Esophagus squamous epithelium (tissue), 5 donors: ENCODE data around the gene EVC. TPM values are rescaled to one million over a fixed set of nuclear protein-coding genes. Genes with fewer than 3 reads are reported as not detected.
"Not testable (repeated sequence)": the region's sequence is repeated elsewhere in the genome, so short reads cannot be mapped to it uniquely, and the experiment has no call there.

Source experiments
- DNase-seq: peaks from one replicate; lab custom pipeline; 2025; lab: John Stamatoyannopoulos, UW
- H3K27ac ChIP-seq, 4 donors: fragments of 200-600 bp; sonication (generic); one replicate each; pipeline ENCODE4 v1.5.1; 2016 to 2019; ENCODE audit warnings: mild to moderate bottlenecking in 1 of 4
- H3K27me3 ChIP-seq, 4 donors: fragments of 200-600 bp; sonication (generic); 1 replicate in 3 of 4; 2 replicates in 1 of 4; pipeline versions ENCODE4 v1.5.1 to v1.6.0; 2017 to 2021; ENCODE audit warnings: antibody characterized with exemption in 1 of 4
- H3K36me3 ChIP-seq, 3 donors: fragments of 200-600 bp; sonication (generic); one replicate each; pipeline ENCODE4 v1.5.1; 2016 to 2019
- H3K4me1 ChIP-seq, 3 donors: fragments of 200-600 bp; sonication (generic); one replicate each; pipeline ENCODE4 v1.5.1; 2017 to 2019
- H3K4me3 ChIP-seq, 4 donors: fragments of 200-600 bp; sonication (generic); 1 replicate in 3 of 4; 2 replicates in 1 of 4; pipeline ENCODE4 v1.5.1; 2016 to 2019; ENCODE audit warnings: mild to moderate bottlenecking in 2 of 4, moderate library complexity in 1 of 4
- H3K9me3 ChIP-seq, 3 donors: fragments of 200-600 bp; sonication (generic); one replicate each; pipeline ENCODE4 v1.5.1; 2016 to 2019
- POLR2A ChIP-seq, 4 donors: fragments of 450-650 bp; IDR thresholded peaks; one replicate each; pipeline ENCODE4 v1.6.1; 2017; ENCODE audit warnings: antibody characterized with exemption in 4 of 4, mild to moderate bottlenecking in 4 of 4, moderate library complexity in 3 of 4
- WGBS, 2 donors: methylation state at CpG; one replicate each; pipeline ENCODE4 v1.1.5; 2018; 5-methylcytosine and 5-hydroxymethylcytosine counted together
- intact Hi-C: fragments of 100-400 bp; cut with DNase I; formaldehyde crosslinking; loops from one replicate; pipeline ENCODE4 v1.15.0; 2022
- total RNA-seq, 4 donors: library from RNA; depleted of rRNA; stranded (reverse); fragments of >200 nt; gene quantifications; one replicate each; pipeline ENCODE4 v1.1.0, GENCODE V29; 2016
- TF ChIP-seq, protein P1 (sequence below), 6 experiments: fragments of 450-650 bp in 4 of 6; fragments of 200-600 bp in 2 of 6; sonication (generic) in 2 of 6; IDR thresholded peaks; one replicate each; pipeline ENCODE4 v1.5.1; 2016 to 2019; ENCODE audit warnings: antibody characterized with exemption in 6 of 6, mild to moderate bottlenecking in 4 of 6, moderate library complexity in 4 of 6
- donor health status: DM: yes; HTN: yes; CAD: no.

EVC gene
- total RNA-seq, 4 donors from 2014 or later, result 4.2 to 17.2 (median 6.3) TPM

DNA sequence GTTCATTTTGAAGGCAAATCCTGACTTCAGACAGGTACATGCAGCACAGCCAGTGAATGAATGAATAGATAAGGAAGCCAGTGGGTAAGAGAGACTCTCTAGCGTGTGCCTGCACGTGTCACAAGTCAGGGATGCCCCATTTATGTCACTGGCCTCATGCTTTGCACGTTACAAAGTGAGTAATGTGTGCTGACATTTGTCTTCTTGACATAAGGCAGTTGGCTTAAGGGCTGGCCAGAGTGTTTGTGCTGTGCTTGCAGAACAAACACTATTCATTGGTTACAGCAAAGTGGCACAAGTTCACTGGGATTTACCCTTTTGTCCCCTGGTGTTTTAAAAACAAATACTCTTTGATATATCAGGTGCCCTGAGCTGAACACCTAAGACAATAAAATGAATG lies 125.9 kb downstream of the EVC start:
- peaks cover 0 to 9% (median 0%) of the 10 kb centered on the region in 3 donors for H3K4me1 ChIP-seq
- H3K9me3 ChIP-seq, result no peaks in the 10 kb centered on the region
- intact Hi-C loops, result no loop called here
- no peak overlapping the region for H3K4me3 ChIP-seq
- no peak overlapping the region for H3K27ac ChIP-seq
- no peaks in the 10 kb centered on the region for H3K36me3 ChIP-seq
- no peaks in the 10 kb centered on the region for H3K27me3 ChIP-seq
- WGBS, 2 donors, result 22 to 47% methylated on average over 3 of the region's 3 CpGs
- no peak for DNase-seq
- TF ChIP-seq, protein P1, sequence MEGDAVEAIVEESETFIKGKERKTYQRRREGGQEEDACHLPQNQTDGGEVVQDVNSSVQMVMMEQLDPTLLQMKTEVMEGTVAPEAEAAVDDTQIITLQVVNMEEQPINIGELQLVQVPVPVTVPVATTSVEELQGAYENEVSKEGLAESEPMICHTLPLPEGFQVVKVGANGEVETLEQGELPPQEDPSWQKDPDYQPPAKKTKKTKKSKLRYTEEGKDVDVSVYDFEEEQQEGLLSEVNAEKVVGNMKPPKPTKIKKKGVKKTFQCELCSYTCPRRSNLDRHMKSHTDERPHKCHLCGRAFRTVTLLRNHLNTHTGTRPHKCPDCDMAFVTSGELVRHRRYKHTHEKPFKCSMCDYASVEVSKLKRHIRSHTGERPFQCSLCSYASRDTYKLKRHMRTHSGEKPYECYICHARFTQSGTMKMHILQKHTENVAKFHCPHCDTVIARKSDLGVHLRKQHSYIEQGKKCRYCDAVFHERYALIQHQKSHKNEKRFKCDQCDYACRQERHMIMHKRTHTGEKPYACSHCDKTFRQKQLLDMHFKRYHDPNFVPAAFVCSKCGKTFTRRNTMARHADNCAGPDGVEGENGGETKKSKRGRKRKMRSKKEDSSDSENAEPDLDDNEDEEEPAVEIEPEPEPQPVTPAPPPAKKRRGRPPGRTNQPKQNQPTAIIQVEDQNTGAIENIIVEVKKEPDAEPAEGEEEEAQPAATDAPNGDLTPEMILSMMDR (IDR thresholded peaks at IDR 0.05), result no peak
- TF ChIP-seq POLR2A (IDR thresholded peaks at IDR 0.05), result no peak

DNA sequence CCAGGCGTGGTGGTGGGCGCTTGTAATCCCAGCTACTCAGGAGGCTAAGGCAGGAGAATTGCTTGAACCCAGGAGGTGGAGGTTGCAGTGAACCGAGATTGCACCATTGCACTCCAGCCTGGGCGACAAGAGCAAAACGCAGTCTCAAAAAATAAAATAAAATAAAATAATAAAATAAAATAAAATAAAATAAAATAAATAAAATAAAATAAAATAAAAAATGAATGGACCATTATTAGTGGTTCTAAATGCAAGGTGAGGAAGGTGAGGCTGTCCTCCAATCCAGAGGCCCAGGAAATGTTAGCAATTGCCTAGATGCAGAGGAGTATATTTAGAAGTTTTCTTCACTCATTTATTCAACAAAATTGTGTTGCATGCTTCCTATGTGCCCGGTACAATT lies 126.5 kb downstream of the EVC start:
- H3K9me3 ChIP-seq, DNase-seq, H3K4me1 ChIP-seq, H3K27me3 ChIP-seq, H3K27ac ChIP-seq, H3K36me3 ChIP-seq, H3K4me3 ChIP-seq, intact Hi-C loops: not testable (repeated sequence)
- WGBS, 2 donors, result 82 to 93% methylated on average over 6 of the region's 6 CpGs

DNA sequence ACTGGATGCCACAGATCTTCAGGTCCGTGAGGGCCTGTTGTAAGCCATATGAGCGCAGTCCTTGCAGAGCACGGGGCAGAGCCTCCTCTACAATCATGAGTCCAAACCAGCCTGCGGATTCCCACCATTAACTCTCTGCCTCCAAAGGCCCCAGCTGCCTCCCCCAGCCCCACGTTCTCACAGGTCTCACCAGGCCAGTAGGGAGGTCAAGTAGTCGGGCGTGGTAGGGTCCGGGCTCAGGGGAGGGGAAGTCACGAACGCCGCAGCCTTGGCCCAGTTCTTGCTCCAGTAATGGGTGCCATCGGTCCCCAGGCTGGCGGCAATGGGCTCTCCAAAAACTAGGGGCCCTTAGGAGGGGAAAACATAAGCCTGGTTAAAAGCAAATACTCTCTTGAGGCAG lies 128.3 kb downstream of the EVC start:
- Histone ChIP-seq H3K9me3 (no peaks in the 10 kb centered on the region), H3K36me3 (no peaks in the 10 kb centered on the region), H3K4me1 (peaks cover 0 to 17% (median 0%) of the 10 kb centered on the region in 3 donors), H3K27me3 (no peaks in the 10 kb centered on the region), H3K4me3 (peak overlapping the region in 1 of 4 donors; percentile 42), H3K27ac (peak overlapping the region in 2 of 4 donors; percentile 48 to 52)
- no peak for TF ChIP-seq POLR2A (IDR thresholded peaks at IDR 0.05)
- TF ChIP-seq, protein P1 (IDR thresholded peaks at IDR 0.05), result no peak
- WGBS, 2 donors, result 84 to 93% methylated on average over 11 of the region's 13 CpGs
- DNase-seq, result no peak
- intact Hi-C loops, result no loop called here

DNA sequence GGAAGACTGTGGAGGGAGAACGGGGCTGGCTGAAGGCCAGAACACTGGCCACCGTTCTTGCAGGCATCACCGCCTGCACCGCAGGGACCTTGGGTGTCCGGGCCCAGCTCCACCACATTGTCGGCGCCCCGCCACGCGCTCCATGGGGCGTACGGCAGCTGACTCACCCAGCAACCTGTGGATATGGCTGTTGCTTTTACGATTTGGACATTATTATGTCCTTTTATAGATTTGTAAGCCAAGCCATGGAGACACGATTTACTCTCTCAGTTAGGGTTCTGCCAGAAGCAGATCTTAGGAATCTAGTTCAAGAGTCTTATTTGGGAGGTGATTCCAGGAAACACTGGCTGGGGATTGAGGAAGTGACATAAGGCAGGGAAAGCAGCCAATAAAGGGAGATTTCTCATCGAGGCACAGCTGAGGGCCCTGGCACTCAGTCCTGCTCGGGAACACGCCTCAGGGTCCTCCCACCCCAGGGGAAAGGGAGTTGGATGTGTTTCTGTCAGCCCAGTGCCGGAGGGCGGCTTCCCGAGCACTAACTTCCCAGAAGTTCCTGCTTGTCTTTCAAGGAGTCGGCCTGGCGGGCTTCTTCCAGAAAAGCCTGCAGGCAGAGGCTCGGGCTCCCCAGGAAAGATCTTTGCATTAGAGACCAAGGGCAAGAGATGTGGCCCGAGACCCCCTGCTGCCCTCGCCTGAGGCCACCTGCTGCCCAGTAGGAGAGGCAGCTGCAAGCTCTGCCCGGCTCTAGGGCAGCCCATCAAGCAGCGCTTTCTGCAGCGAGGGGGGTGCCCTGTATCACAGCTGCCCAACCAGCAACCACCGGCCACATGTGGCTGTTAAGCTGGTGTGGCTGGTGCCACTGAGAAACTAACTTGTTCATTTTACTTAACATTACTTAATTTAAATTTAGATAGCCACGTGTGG lies 129.0 kb downstream of the EVC start:
- H3K4me1 ChIP-seq, result peaks cover 0 to 22% (median 0%) of the 10 kb centered on the region in 3 donors
- intact Hi-C loops, result no loop called here
- TF ChIP-seq, protein P1 (IDR thresholded peaks at IDR 0.05), result no peak
- TF ChIP-seq POLR2A (IDR thresholded peaks at IDR 0.05), result no peak
- H3K36me3 ChIP-seq, result no peaks in the 10 kb centered on the region
- H3K4me3 ChIP-seq, result peak overlapping the region in 1 of 4 donors; percentile 42
- H3K9me3 ChIP-seq, result no peaks in the 10 kb centered on the region
- no peaks in the 10 kb centered on the region for H3K27me3 ChIP-seq
- 53 to 78% methylated on average over 15 to 19 of the region's 30 CpGs for WGBS, 2 donors
- H3K27ac ChIP-seq, result peak overlapping the region in 2 of 4 donors; percentile 48 to 52
- DNase-seq, result no peak

DNA sequence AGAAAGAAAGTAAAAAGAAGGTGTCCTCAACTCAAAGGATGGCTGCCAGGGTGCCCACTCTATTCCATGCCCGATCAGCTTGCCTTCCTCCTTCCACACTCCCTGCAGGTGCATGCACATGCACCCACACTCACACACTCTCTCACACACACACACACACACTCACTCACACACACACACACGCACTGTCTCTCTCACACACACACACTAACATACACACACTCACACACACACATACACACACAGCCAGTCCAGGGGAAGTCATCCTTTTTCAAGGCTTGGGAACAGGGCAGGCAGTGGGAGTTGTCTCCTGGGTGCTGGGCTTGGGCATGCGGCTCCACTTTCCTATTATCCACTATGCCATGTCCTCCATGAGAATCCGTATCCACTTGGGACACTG lies 131.5 kb downstream of the EVC start:
- no peak overlapping the region for H3K27ac ChIP-seq
- DNase-seq, result no peak
- intact Hi-C loops, result no loop called here
- no peaks in the 10 kb centered on the region for H3K9me3 ChIP-seq
- no peaks in the 10 kb centered on the region for H3K36me3 ChIP-seq
- H3K4me1 ChIP-seq, result peaks cover 0 to 22% (median 0%) of the 10 kb centered on the region in 3 donors
- WGBS, 2 donors, result 86 to 89% methylated on average over 3 to 4 of the region's 4 CpGs
- no peak overlapping the region for H3K4me3 ChIP-seq
- no peaks in the 10 kb centered on the region for H3K27me3 ChIP-seq
- TF ChIP-seq POLR2A (IDR thresholded peaks at IDR 0.05), result no peak
- TF ChIP-seq, protein P1 (IDR thresholded peaks at IDR 0.05), result no peak
